ENCODE results near the gene EPYC. TPM values are rescaled to one million over a fixed set of nuclear protein-coding genes. Genes with fewer than 3 reads are reported as not detected.

EPYC gene
- total RNA-seq, 1 experiment from 2014 or later: not detected

- H3K27ac ChIP-seq: no peak overlapping the region
- no peak overlapping the region for H2AFZ ChIP-seq
- H3K4me1 ChIP-seq (replicated peaks; ENCODE audit: insufficient read depth): 0 out of 2 replicates have a peak, but pooled peaks cover 4% of the 10 kb centered on the region
- H3K27me3 ChIP-seq (ENCODE audit: insufficient read depth, low read depth): no peaks in the 10 kb centered on the region
- TF ChIP-seq EZH2 (IDR thresholded peaks at IDR 0.05; ENCODE audit: low read depth) (no peak), CTCF (conservative IDR thresholded peaks at IDR 0.05) (no peak)
- intact Hi-C loops (cut with micrococcal nuclease; ENCODE audit: unreplicated experiment): no loop called here
- no peaks in the 10 kb centered on the region for H3K9me2 ChIP-seq (ENCODE audit: insufficient read depth)
- DNase-seq: no peak
- no TSS peak for BruUV-seq (replicated peaks)
- no peaks in the 10 kb centered on the region for H4K20me1 ChIP-seq (ENCODE audit: insufficient read depth)
- H3K79me2 ChIP-seq (ENCODE audit: low read depth): no peaks in the 10 kb centered on the region
- H3K36me3 ChIP-seq (ENCODE audit: low read depth): no peaks in the 10 kb centered on the region
- no peak overlapping the region for H3K4me2 ChIP-seq
- H3K4me3 ChIP-seq: no peak overlapping the region
- CTCF ChIA-PET: no interaction called here
- no peaks in the 10 kb centered on the region for H3K9me3 ChIP-seq (ENCODE audit: insufficient read depth, low read depth)
- no peaks in the 10 kb centered on the region for H3F3A ChIP-seq (ENCODE audit: insufficient read depth, low read depth)
- POLR2A ChIA-PET (ENCODE audit: unreplicated experiment): no interaction called here
These were observed 39.8 kb upstream of the EPYC start for GRCh38 chr12:91044586-91044985.

GRCh38 chr12:91043408-91043807, 38.6 kb upstream of the EPYC start:
- ChIA-PET CTCF (no interaction called here), POLR2A (ENCODE audit: unreplicated experiment) (no interaction called here)
- intact Hi-C loops (cut with micrococcal nuclease; ENCODE audit: unreplicated experiment): no loop called here
- Histone ChIP-seq H3K4me1 (replicated peaks; ENCODE audit: insufficient read depth) (0 out of 2 replicates have a peak, but pooled peaks cover 4% of the 10 kb centered on the region), H3K4me2 (no peak overlapping the region), H3K36me3 (ENCODE audit: low read depth) (no peaks in the 10 kb centered on the region), H3K79me2 (ENCODE audit: low read depth) (no peaks in the 10 kb centered on the region), H3K9me3 (ENCODE audit: insufficient read depth, low read depth) (no peaks in the 10 kb centered on the region), H4K20me1 (ENCODE audit: insufficient read depth) (no peaks in the 10 kb centered on the region), H2AFZ (no peak overlapping the region; the same call in 1 of the 2 replicates), H3K27me3 (ENCODE audit: insufficient read depth, low read depth) (no peaks in the 10 kb centered on the region), H3K9me2 (ENCODE audit: insufficient read depth) (no peaks in the 10 kb centered on the region), H3K4me3 (no peak overlapping the region), H3K27ac (no peak overlapping the region), H3F3A (ENCODE audit: insufficient read depth, low read depth) (no peaks in the 10 kb centered on the region)
- DNase-seq: no peak
- no TSS peak for BruUV-seq (replicated peaks)
- no peak for TF ChIP-seq EZH2 (IDR thresholded peaks at IDR 0.05; ENCODE audit: low read depth)

GRCh38 chr12:91040096-91040755, 35.5 kb upstream of the EPYC start:
- CTCF ChIA-PET: no interaction called here
- POLR2A ChIA-PET (ENCODE audit: unreplicated experiment): interaction anchor here (0.5 to 0.7 kb wide), 2 partner anchors 10 to 1947 kb away, joined by 10 to 12 read pairs; no protein-coding TSS in a partner anchor
- Histone ChIP-seq H3K4me1 (replicated peaks; ENCODE audit: insufficient read depth) (0 out of 2 replicates have a peak, but pooled peaks cover 4% of the 10 kb centered on the region), H2AFZ (no peak overlapping the region), H3K9me2 (ENCODE audit: insufficient read depth) (no peaks in the 10 kb centered on the region), H3F3A (ENCODE audit: insufficient read depth, low read depth) (no peaks in the 10 kb centered on the region), H3K4me3 (no peak overlapping the region), H3K27ac (no peak overlapping the region), H3K27me3 (ENCODE audit: insufficient read depth, low read depth) (no peaks in the 10 kb centered on the region), H3K9me3 (ENCODE audit: insufficient read depth, low read depth) (no peaks in the 10 kb centered on the region), H3K4me2 (no peak overlapping the region), H3K79me2 (ENCODE audit: low read depth) (no peaks in the 10 kb centered on the region), H3K36me3 (ENCODE audit: low read depth) (no peaks in the 10 kb centered on the region), H4K20me1 (ENCODE audit: insufficient read depth) (no peaks in the 10 kb centered on the region)
- intact Hi-C loops (cut with micrococcal nuclease; ENCODE audit: unreplicated experiment): no loop called here
- no peak for DNase-seq
- no TSS peak for BruUV-seq (replicated peaks)
- no peak for TF ChIP-seq CTCF (conservative IDR thresholded peaks at IDR 0.05)
- TF ChIP-seq EZH2 (IDR thresholded peaks at IDR 0.05; ENCODE audit: low read depth): no peak

- no peaks in the 10 kb centered on the region for H3K9me3 ChIP-seq (ENCODE audit: insufficient read depth, low read depth)
- no peaks in the 10 kb centered on the region for H3F3A ChIP-seq (ENCODE audit: insufficient read depth, low read depth)
- H4K20me1 ChIP-seq (ENCODE audit: insufficient read depth): no peaks in the 10 kb centered on the region
- TF ChIP-seq EZH2 (IDR thresholded peaks at IDR 0.05; ENCODE audit: low read depth) (no peak), CTCF (conservative IDR thresholded peaks at IDR 0.05) (no peak)
- no peak overlapping the region for H3K4me3 ChIP-seq
- BruUV-seq (replicated peaks): no TSS peak
- no peak overlapping the region for H3K4me2 ChIP-seq
- H2AFZ ChIP-seq: no peak overlapping the region
- intact Hi-C loops (cut with micrococcal nuclease; ENCODE audit: unreplicated experiment): no loop called here
- no peak for DNase-seq
- H3K4me1 ChIP-seq (replicated peaks; ENCODE audit: insufficient read depth): 0 out of 2 replicates have a peak, but pooled peaks cover 4% of the 10 kb centered on the region
- H3K9me2 ChIP-seq (ENCODE audit: insufficient read depth): no peaks in the 10 kb centered on the region
- no peak overlapping the region for H3K27ac ChIP-seq
- ChIA-PET POLR2A (ENCODE audit: unreplicated experiment) (no interaction called here), CTCF (no interaction called here)
- H3K36me3 ChIP-seq (ENCODE audit: low read depth): no peaks in the 10 kb centered on the region
- no peaks in the 10 kb centered on the region for H3K79me2 ChIP-seq (ENCODE audit: low read depth)
- no peaks in the 10 kb centered on the region for H3K27me3 ChIP-seq (ENCODE audit: insufficient read depth, low read depth)
These were observed 32.5 kb upstream of the EPYC start for GRCh38 chr12:91037276-91037675.
